Measurements from ENCODE around the gene HHIPL1. TPM values are rescaled to one million over a fixed set of nuclear protein-coding genes. Genes with fewer than 3 reads are reported as not detected.

The HHIPL1 gene
- total and polyA plus RNA-seq, 2 donors (not counting 3 experiments of a cell fraction or from before 2014, with no cell fraction given) = 1.3 to 2.1 TPM

DNA sequence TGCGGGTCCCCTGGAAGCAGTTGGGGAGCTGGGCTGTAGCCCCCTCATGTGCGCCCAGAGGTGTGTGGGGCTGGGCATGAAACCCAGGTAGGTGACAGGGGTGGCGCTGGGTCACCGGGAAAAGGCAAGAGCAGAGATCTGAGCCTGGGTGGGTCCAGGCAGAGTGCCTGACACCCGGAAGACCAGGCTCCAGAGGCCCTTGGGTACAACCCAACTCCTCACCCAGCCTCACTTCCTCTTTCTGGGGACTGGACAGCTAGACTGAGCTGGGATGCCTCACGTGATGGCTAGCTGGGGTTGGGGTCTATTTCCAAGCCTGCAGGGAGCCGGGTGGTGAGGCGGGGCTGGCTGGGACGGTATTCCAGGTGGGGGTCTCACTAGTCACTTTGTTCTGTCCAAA, 22.9 kb downstream of the HHIPL1 start:
- dilution Hi-C loops (cut with MboI; ENCODE audit: extremely low pct_ligation_motif_present, low sequenced_read_pairs) = no loop called here

DNA sequence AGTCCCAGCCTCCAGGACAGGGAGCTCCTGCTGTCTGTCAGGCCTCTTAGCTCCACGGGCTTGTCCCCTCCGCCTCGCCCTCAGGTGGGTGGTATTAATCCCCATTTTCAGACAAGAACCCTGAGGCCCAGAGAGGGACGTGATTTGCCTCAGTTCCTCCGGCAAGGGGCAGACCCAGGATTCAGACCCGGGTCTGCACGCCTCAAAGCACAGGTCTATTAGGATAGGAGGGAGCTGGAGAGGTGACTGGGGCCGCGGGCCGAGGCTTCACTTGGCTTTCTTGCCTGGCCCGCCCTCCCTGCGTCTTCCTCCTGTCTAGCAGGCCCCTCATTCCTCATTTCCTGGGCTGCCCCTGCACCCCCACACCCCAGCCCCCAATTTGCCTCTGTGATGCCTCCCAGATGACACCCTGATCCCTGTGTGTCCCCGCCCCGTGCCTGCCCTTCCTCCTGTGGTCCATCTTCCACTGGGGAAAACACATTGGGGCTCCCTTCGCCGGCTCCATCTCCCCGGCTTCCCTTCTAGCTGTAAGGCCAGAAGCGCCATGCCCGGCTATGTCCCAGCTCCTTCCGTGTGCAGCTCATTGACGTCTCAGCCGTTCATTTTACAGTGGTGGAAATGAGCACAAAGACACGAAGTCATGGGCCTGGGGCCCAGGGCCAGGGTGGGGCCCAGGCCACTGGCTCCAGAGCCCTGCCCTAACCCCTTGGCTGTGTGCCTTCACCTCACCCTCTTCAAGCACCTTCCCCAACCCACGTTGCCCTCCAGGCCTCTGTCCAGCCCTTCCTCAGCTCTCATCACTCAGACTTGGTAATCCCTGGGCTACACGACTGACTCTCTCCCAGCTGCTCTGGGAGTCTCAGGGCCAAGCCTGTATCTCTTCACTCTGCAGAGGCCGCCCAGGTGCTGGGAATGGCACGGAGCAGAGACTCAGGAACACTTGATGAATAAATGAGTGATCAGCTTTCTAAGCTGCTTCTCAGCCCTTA, 23.7 kb downstream of the HHIPL1 start:
- Histone ChIP-seq H3K9me1 (replicated peaks; ENCODE audit: control insufficient read depth, extremely low read depth, insufficient read depth, low read length) (no peaks in the 10 kb centered on the region), H3K4me2 (ENCODE audit: insufficient read depth, low read length) (no peak overlapping the region), H3K79me2 (ENCODE audit: control insufficient read depth, insufficient read depth, low read length) (no peaks in the 10 kb centered on the region), H3K9ac (replicated peaks; ENCODE audit: extremely low read depth, insufficient read depth, low read length) (no peak overlapping the region), H3K9me3 (replicated peaks; ENCODE audit: control insufficient read depth, insufficient read depth, low read length) (no peaks in the 10 kb centered on the region), H3K4me1 (ENCODE audit: control insufficient read depth, extremely low read depth, insufficient read depth, low read length) (no peaks in the 10 kb centered on the region), H2AFZ (ENCODE audit: low read depth, low read length) (no peak overlapping the region), H3K27me3 (ENCODE audit: control insufficient read depth in 2 of 2, insufficient read depth in 2 of 2, low read length in 2 of 2) (no peaks in the 10 kb centered on the region), H3K4me3 (replicated peaks in 1 of 3; ENCODE audit: insufficient read depth in 1 of 3, low read depth in 1 of 3, low read length in 3 of 3) (no peak overlapping the region), H4K20me1 (replicated peaks; ENCODE audit: control insufficient read depth, extremely low read depth, insufficient read depth, low read length) (no peaks in the 10 kb centered on the region), H3K27ac (ENCODE audit: insufficient read depth, low read depth, low read length) (no peak overlapping the region), H3K36me3 (ENCODE audit: control insufficient read depth in 2 of 2, extremely low read depth in 1 of 2, insufficient read depth in 2 of 2, low read length in 2 of 2) (no peaks in the 10 kb centered on the region)
- BruUV-seq (replicated peaks) = no TSS peak
- DNase-seq (ENCODE audit: low read depth, low spot score) = no peak
- POLR2A ChIA-PET = no interaction called here
- TF ChIP-seq JUN (IDR thresholded peaks at IDR 0.05; ENCODE audit: borderline replicate concordance, insufficient read depth, insufficient read length, low read depth) (no peak), MYC (IDR thresholded peaks at IDR 0.05; ENCODE audit: low read depth, low read length) (no peak), GATA2 (IDR thresholded peaks at IDR 0.05; ENCODE audit: insufficient read depth, insufficient read length, low read depth, low read length) (no peak), POLR2AphosphoS5 (IDR thresholded peaks at IDR 0.05; ENCODE audit: insufficient read depth, low read depth, low read length) (no peak), FOS (IDR thresholded peaks at IDR 0.05; ENCODE audit: borderline replicate concordance, insufficient read depth, low read length) (no peak), EZH2 (IDR thresholded peaks at IDR 0.05; ENCODE audit: borderline replicate concordance, low read depth, low read length, severe bottlenecking) (no peak)
- TF ChIP-seq, protein P1, sequence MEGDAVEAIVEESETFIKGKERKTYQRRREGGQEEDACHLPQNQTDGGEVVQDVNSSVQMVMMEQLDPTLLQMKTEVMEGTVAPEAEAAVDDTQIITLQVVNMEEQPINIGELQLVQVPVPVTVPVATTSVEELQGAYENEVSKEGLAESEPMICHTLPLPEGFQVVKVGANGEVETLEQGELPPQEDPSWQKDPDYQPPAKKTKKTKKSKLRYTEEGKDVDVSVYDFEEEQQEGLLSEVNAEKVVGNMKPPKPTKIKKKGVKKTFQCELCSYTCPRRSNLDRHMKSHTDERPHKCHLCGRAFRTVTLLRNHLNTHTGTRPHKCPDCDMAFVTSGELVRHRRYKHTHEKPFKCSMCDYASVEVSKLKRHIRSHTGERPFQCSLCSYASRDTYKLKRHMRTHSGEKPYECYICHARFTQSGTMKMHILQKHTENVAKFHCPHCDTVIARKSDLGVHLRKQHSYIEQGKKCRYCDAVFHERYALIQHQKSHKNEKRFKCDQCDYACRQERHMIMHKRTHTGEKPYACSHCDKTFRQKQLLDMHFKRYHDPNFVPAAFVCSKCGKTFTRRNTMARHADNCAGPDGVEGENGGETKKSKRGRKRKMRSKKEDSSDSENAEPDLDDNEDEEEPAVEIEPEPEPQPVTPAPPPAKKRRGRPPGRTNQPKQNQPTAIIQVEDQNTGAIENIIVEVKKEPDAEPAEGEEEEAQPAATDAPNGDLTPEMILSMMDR (IDR thresholded peaks at IDR 0.05; ENCODE audit: extremely low read depth in 1 of 2, insufficient read depth in 1 of 2, low read depth in 1 of 2, low read length in 2 of 2) = no peak
- TF ChIP-seq, protein P2, sequence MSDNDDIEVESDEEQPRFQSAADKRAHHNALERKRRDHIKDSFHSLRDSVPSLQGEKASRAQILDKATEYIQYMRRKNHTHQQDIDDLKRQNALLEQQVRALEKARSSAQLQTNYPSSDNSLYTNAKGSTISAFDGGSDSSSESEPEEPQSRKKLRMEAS (IDR thresholded peaks at IDR 0.05; ENCODE audit: insufficient read depth, insufficient read length) = no peak
- dilution Hi-C loops (cut with MboI; ENCODE audit: extremely low pct_ligation_motif_present, low sequenced_read_pairs) = no loop called here
- CTCF ChIA-PET = interaction anchor here (1.0 kb wide), 1 partner anchor 279 kb away, joined by 3 read pairs; no protein-coding TSS in a partner anchor
- no peak for FAIRE-seq
- intact Hi-C loops (cut with micrococcal nuclease) = no loop called here

More for the DNA sequence above, 22.9 kb downstream of the HHIPL1 start:
- Histone ChIP-seq H4K20me1 (replicated peaks; ENCODE audit: control insufficient read depth, extremely low read depth, insufficient read depth, low read length) (no peaks in the 10 kb centered on the region), H3K9me1 (replicated peaks; ENCODE audit: control insufficient read depth, extremely low read depth, insufficient read depth, low read length) (no peaks in the 10 kb centered on the region), H3K27ac (ENCODE audit: insufficient read depth, low read depth, low read length) (no peak overlapping the region), H3K4me2 (ENCODE audit: insufficient read depth, low read length) (no peak overlapping the region), H2AFZ (ENCODE audit: low read depth, low read length) (no peak overlapping the region), H3K36me3 (ENCODE audit: control insufficient read depth in 2 of 2, extremely low read depth in 1 of 2, insufficient read depth in 2 of 2, low read length in 2 of 2) (no peaks in the 10 kb centered on the region), H3K9me3 (replicated peaks; ENCODE audit: control insufficient read depth, insufficient read depth, low read length) (no peaks in the 10 kb centered on the region), H3K27me3 (ENCODE audit: control insufficient read depth in 2 of 2, insufficient read depth in 2 of 2, low read length in 2 of 2) (no peaks in the 10 kb centered on the region), H3K4me3 (replicated peaks in 1 of 3; ENCODE audit: insufficient read depth in 1 of 3, low read depth in 1 of 3, low read length in 3 of 3) (no peak overlapping the region), H3K4me1 (ENCODE audit: control insufficient read depth, extremely low read depth, insufficient read depth, low read length) (no peaks in the 10 kb centered on the region), H3K79me2 (ENCODE audit: control insufficient read depth, insufficient read depth, low read length) (no peaks in the 10 kb centered on the region), H3K9ac (replicated peaks; ENCODE audit: extremely low read depth, insufficient read depth, low read length) (no peak overlapping the region)
- no TSS peak for BruUV-seq (replicated peaks)
- ChIA-PET POLR2A (no interaction called here), CTCF (interaction anchor here (1.0 kb wide), 1 partner anchor 279 kb away, joined by 3 read pairs; no protein-coding TSS in a partner anchor)
- DNase-seq (ENCODE audit: low read depth, low spot score) (no peak), FAIRE-seq (no peak)
- TF ChIP-seq GATA2 (IDR thresholded peaks at IDR 0.05; ENCODE audit: insufficient read depth, insufficient read length, low read depth, low read length) (no peak), EZH2 (IDR thresholded peaks at IDR 0.05; ENCODE audit: borderline replicate concordance, low read depth, low read length, severe bottlenecking) (no peak), MYC (IDR thresholded peaks at IDR 0.05; ENCODE audit: low read depth, low read length) (no peak)
- intact Hi-C loops (cut with micrococcal nuclease) = no loop called here

Measured in endothelial cell of umbilical vein (primary cell).